LNCAP (cell line): Measurements from ENCODE around the gene KRT76.

Experiments
- CTCF ChIP-seq: fragments of 450-650 bp; IDR thresholded peaks from 2 replicates; pipeline ENCODE4 v1.5.1; 2017; ENCODE audit warnings: mild to moderate bottlenecking

Gene KRT76

GRCh38 chr12:52735816-52736632 lies 41.1 kb downstream of the KRT76 start:
- TF ChIP-seq CTCF: no peak

- TF ChIP-seq CTCF: no peak
Measured at GRCh38 chr12:52735106-52735505, 42.0 kb downstream of the KRT76 start.

- no peak for TF ChIP-seq CTCF
Measured at GRCh38 chr12:52730793-52731192, 46.4 kb downstream of the KRT76 start.

- no peak for TF ChIP-seq CTCF
Measured at GRCh38 chr12:52730383-52730782, 46.8 kb downstream of the KRT76 start.

GRCh38 chr12:52729147-52729546 lies 48.0 kb downstream of the KRT76 start:
- TF ChIP-seq CTCF: no peak

- TF ChIP-seq CTCF: no peak
Measured at GRCh38 chr12:52728374-52728773, 48.8 kb downstream of the KRT76 start.

- no peak for TF ChIP-seq CTCF
Measured at GRCh38 chr12:52727037-52727436, 50.1 kb downstream of the KRT76 start.

GRCh38 chr12:52726451-52726850 lies 50.7 kb downstream of the KRT76 start:
- no peak for TF ChIP-seq CTCF
